PC-3 (cell line): Measurements from ENCODE around the gene GOLGB1. TPM values are rescaled to one million over a fixed set of nuclear protein-coding genes. Genes with fewer than 3 reads are reported as not detected.

Source experiments
- ATAC-seq: fragments of 200-7000 bp; cut with Tn5 transposase; 2 replicates; pipeline ENCODE4 v1.9.1; 2020; ENCODE audit warnings: mild to moderate bottlenecking, moderate library complexity
- BruUV-seq: library from RNA; stranded (reverse); fragments of 400-500 nt; replicated peaks from 2 replicates; lab custom pipeline; 2021; lab: Mats Ljungman, UMichigan
- CTCF ChIA-PET: fragments of 300-600 bp; sonication (Branson Sonifier 250); formaldehyde crosslinking; loops from one replicate; lab custom pipeline; 2022; ENCODE audit warnings: antibody characterized with exemption; lab: Charles Lee
- POLR2A ChIA-PET: fragments of 300-600 bp; sonication (Branson Sonifier 250); formaldehyde crosslinking; loops from one replicate; lab custom pipeline; 2022; ENCODE audit warnings: antibody characterized with exemption; ENCODE audit not compliant: unreplicated experiment; lab: Charles Lee
- DNase-seq: peaks from one replicate; pipeline ENCODE4 v3.0.0-alpha.2; 2015
- H2AFZ ChIP-seq: fragments of 300-600 bp; sonication (generic); 2 replicates; pipeline ENCODE4 v1.6.0; 2016; ENCODE audit warnings: antibody characterized with exemption, low read length
- H3F3A ChIP-seq: fragments of 300-600 bp; sonication (generic); one replicate; pipeline ENCODE4 v1.6.0; 2017; ENCODE audit warnings: antibody characterized with exemption, low read length, control low read depth, mild to moderate bottlenecking; ENCODE audit not compliant: unreplicated experiment
- H3K27ac ChIP-seq: fragments of 300-600 bp; sonication (generic); 2 replicates; pipeline ENCODE4 v1.5.1; 2016; ENCODE audit warnings: mild to moderate bottlenecking, low read length
- H3K27me3 ChIP-seq: fragments of 300-600 bp; sonication (generic); 2 replicates; pipeline ENCODE4 v1.6.1; 2016; ENCODE audit warnings: low read length, mixed read lengths
- H3K36me3 ChIP-seq: fragments of 300-600 bp; sonication (generic); 2 replicates; pipeline ENCODE4 v1.6.1; 2016; ENCODE audit warnings: low read depth, mixed run types, low read length, mixed read lengths
- H3K4me1 ChIP-seq: fragments of 300-600 bp; sonication (generic); 2 replicates; pipeline ENCODE4 v1.5.1; 2016; ENCODE audit warnings: low read length; ENCODE audit not compliant: insufficient read depth
- H3K4me2 ChIP-seq: fragments of 300-600 bp; sonication (generic); 2 replicates; pipeline ENCODE4 v1.6.0; 2016; ENCODE audit warnings: low read length
- H3K4me3 ChIP-seq: fragments of 300-600 bp; sonication (generic); 2 replicates; pipeline ENCODE4 v1.5.1; 2016; ENCODE audit warnings: mild to moderate bottlenecking, low read length, mixed read lengths
- H3K79me2 ChIP-seq: fragments of 300-600 bp; sonication (generic); 2 replicates; pipeline ENCODE4 v1.6.1; 2017; ENCODE audit warnings: low read length, mixed read lengths
- H3K9ac ChIP-seq: fragments of 300-600 bp; sonication (generic); 2 replicates; pipeline ENCODE4 v1.6.0; 2016; ENCODE audit warnings: mild to moderate bottlenecking, low read length
- H3K9me2 ChIP-seq: fragments of 300-600 bp; sonication (generic); replicated peaks from 2 replicates; pipeline ENCODE4 v1.6.1; 2016; ENCODE audit warnings: mixed run types, low read length, mixed read lengths
- H3K9me3 ChIP-seq: fragments of 300-600 bp; sonication (generic); 2 replicates; pipeline ENCODE4 v1.6.1; 2016; ENCODE audit warnings: low read length, mixed read lengths
- H4K20me1 ChIP-seq: fragments of 300-600 bp; sonication (generic); 2 replicates; pipeline ENCODE4 v1.6.1; 2016; ENCODE audit warnings: low read length, mixed read lengths
- EZH2 ChIP-seq: fragments of 300-600 bp; sonication (generic); IDR thresholded peaks from one replicate; pipeline ENCODE4 v1.6.1; 2017; ENCODE audit warnings: antibody characterized with exemption, mild to moderate bottlenecking, low read length; ENCODE audit not compliant: unreplicated experiment
- EZH2phosphoT487 ChIP-seq: fragments of 300-600 bp; sonication (generic); IDR thresholded peaks from 2 replicates; pipeline ENCODE4 v1.6.1; 2018; ENCODE audit warnings: mild to moderate bottlenecking, antibody characterized with exemption, low read length, borderline replicate concordance
- intact Hi-C: fragments of 100-400 bp; cut with micrococcal nuclease; formaldehyde crosslinking; loops from 2 replicates; pipeline ENCODE4 v1.9.0; 2023
- total RNA-seq: library from RNA; depleted of rRNA; stranded (reverse); fragments of >200 nt; gene quantifications from 2 replicates; pipeline ENCODE4 v1.2.3, GENCODE V29; 2014
- TF ChIP-seq, protein P1 (sequence below): fragments of 300-600 bp; sonication (generic); conservative IDR thresholded peaks from 2 replicates; pipeline ENCODE4 v1.5.1; 2017; ENCODE audit warnings: antibody characterized with exemption, low read depth, mild to moderate bottlenecking, low read length

GOLGB1 gene
- total RNA-seq, 1 experiment from 2014 or later = 31.6 TPM

DNA sequence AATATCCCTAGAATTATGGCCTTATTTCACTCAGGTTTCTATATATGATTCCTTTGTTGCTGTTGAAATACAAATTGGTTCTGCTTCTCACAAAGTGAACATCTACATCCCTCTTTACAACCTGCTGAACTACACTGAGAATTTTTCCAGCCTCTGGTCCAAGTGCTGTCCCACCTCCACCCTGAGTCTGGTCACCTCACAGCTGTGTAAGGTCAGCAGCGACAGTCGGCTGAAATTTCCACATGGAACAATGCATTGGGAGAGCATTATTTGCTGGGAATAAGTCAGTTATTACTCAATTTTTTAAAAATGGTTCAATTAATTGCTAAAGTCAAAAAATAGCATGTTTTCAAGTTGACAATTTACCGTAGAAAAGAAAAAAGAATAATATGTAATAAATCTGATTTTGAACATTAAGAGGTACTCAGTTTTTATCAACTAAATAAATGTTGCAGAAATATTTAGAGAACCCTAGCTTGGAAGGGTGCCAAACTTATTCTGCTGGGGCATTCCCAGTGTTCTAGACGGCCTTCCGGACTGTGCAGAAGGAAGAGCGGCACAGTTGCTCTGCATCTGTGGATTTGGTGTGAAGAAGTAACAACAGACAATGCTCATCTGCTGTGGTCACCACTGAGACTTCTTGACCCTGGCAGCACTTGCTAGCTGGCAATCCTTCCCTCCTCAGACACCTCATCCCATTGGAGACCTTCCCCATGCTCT, 90.7 kb downstream of the GOLGB1 start:
- H3K4me2 ChIP-seq = no peak overlapping the region
- peaks cover 5% of the 10 kb centered on the region for H3K36me3 ChIP-seq
- H4K20me1 ChIP-seq = no peaks in the 10 kb centered on the region
- no TSS peak for BruUV-seq
- no peaks in the 10 kb centered on the region for H3F3A ChIP-seq
- no peaks in the 10 kb centered on the region for H3K27me3 ChIP-seq
- no peak for TF ChIP-seq EZH2phosphoT487
- TF ChIP-seq, protein P1, sequence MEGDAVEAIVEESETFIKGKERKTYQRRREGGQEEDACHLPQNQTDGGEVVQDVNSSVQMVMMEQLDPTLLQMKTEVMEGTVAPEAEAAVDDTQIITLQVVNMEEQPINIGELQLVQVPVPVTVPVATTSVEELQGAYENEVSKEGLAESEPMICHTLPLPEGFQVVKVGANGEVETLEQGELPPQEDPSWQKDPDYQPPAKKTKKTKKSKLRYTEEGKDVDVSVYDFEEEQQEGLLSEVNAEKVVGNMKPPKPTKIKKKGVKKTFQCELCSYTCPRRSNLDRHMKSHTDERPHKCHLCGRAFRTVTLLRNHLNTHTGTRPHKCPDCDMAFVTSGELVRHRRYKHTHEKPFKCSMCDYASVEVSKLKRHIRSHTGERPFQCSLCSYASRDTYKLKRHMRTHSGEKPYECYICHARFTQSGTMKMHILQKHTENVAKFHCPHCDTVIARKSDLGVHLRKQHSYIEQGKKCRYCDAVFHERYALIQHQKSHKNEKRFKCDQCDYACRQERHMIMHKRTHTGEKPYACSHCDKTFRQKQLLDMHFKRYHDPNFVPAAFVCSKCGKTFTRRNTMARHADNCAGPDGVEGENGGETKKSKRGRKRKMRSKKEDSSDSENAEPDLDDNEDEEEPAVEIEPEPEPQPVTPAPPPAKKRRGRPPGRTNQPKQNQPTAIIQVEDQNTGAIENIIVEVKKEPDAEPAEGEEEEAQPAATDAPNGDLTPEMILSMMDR = no peak
- TF ChIP-seq EZH2 = no peak
- no peak overlapping the region for H3K4me3 ChIP-seq
- H3K4me1 ChIP-seq = no peaks in the 10 kb centered on the region
- ChIA-PET CTCF (no interaction called here), POLR2A (no interaction called here)
- H2AFZ ChIP-seq = no peak overlapping the region
- no peak overlapping the region for H3K9ac ChIP-seq
- no peaks in the 10 kb centered on the region for H3K9me2 ChIP-seq
- no peaks in the 10 kb centered on the region for H3K9me3 ChIP-seq
- intact Hi-C loops = no loop called here
- ATAC-seq = no peak
- no peaks in the 10 kb centered on the region for H3K79me2 ChIP-seq
- no peak for DNase-seq
- H3K27ac ChIP-seq = no peak overlapping the region

DNA sequence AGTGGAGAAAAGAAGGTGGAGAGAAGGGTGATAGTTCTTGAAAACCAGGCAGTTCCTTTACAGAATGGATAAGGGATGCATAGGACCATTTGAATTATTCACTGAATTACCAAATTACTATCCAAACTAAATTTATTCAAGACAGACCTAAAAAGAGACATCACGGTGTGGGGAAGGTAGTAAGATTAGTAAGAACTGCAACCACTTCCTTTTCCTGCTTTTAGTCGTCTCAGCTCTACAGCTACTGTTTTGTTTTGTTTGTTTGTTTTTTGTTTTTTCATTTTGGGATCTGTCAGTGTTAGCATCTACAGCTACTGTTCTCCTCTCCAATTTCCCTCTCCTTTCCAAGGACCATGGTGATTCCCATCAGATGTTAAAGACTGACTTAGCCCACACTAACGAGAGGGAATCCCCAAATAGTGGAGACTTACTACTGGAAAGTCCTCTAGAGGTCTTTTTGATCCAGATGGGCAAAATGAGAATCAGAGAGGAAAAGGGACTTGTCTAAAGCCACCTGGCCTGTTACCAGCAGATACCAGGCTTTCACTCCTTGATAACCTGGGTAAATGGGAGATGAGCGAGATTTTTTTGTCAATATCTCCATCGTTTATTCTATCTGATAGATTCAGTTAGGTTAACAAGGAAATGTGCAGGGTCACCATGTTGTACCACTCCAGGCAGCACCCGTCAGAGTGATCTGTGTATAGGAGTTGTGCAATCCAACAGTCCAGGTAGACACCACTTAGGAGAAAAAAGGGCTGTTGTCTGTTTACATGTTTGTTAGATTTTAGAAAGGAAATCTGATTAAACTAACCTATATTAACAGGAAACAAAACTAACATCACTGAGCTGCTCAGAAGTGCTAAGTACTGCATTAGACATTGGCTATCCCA, 94.8 kb downstream of the GOLGB1 start:
- ATAC-seq (no peak), DNase-seq (no peak)
- Histone ChIP-seq H3F3A (no peaks in the 10 kb centered on the region), H3K4me1 (peaks cover 4% of the 10 kb centered on the region; the same call in 1 of the 2 replicates), H3K9me2 (no peaks in the 10 kb centered on the region), H3K79me2 (no peaks in the 10 kb centered on the region), H3K27me3 (no peaks in the 10 kb centered on the region), H3K27ac (no peak overlapping the region), H3K9ac (no peak overlapping the region), H3K4me2 (no peak overlapping the region), H3K9me3 (no peaks in the 10 kb centered on the region), H2AFZ (no peak overlapping the region), H4K20me1 (no peaks in the 10 kb centered on the region), H3K4me3 (no peak overlapping the region), H3K36me3 (no peaks in the 10 kb centered on the region)
- ChIA-PET POLR2A (no interaction called here), CTCF (no interaction called here)
- intact Hi-C loops = no loop called here
- no TSS peak for BruUV-seq
- no peak for TF ChIP-seq EZH2phosphoT487
- TF ChIP-seq, protein P1 = no peak
- TF ChIP-seq EZH2 = no peak
